Fibroblast of skin of left biceps (primary cell): ENCODE data around the gene PLCH1.
A peak's percentile ranks its signal among the peaks of the same experiment; 100 is the strongest.
"Not testable (repeated sequence)": the region's sequence is repeated elsewhere in the genome, so short reads cannot be mapped to it uniquely, and the experiment has no call there.

Experiments used
- DNase-seq, 2 experiments: peaks; one replicate each; pipeline ENCODE4 v3.0.0-alpha.2; 2013; ENCODE audit warnings: low read depth in 2 of 2

PLCH1 gene

GRCh38 chr3:155646128-155646527 is 98.7 kb downstream of the PLCH1 start:
- DNase-seq, result no peak

- no peak for DNase-seq
These were observed 101.2 kb downstream of the PLCH1 start for GRCh38 chr3:155643581-155644165.

GRCh38 chr3:155641956-155642355 is 102.9 kb downstream of the PLCH1 start:
- no peak for DNase-seq

- DNase-seq, result no peak
These were observed 104.8 kb downstream of the PLCH1 start for GRCh38 chr3:155640098-155640497.

- DNase-seq, result no peak
These were observed 105.3 kb downstream of the PLCH1 start for GRCh38 chr3:155639462-155640055.

GRCh38 chr3:155638461-155638860 is 106.4 kb downstream of the PLCH1 start:
- not testable (repeated sequence) for DNase-seq

GRCh38 chr3:155637567-155637966 is 107.3 kb downstream of the PLCH1 start:
- no peak for DNase-seq

- DNase-seq, result no peak
These were observed 109.8 kb downstream of the PLCH1 start for GRCh38 chr3:155635056-155635455.

GRCh38 chr3:155634121-155634719 is 110.7 kb downstream of the PLCH1 start:
- DNase-seq, result no peak

- no peak for DNase-seq
These were observed 113.4 kb downstream of the PLCH1 start for GRCh38 chr3:155631323-155632019.

GRCh38 chr3:155629556-155629955 is 115.3 kb downstream of the PLCH1 start:
- no peak for DNase-seq

- DNase-seq, result peak; percentile 12 to 13
These were observed 115.8 kb downstream of the PLCH1 start for GRCh38 chr3:155629056-155629455.

- not testable (repeated sequence) for DNase-seq
These were observed 122.2 kb downstream of the PLCH1 start for GRCh38 chr3:155622647-155623046.

GRCh38 chr3:155620552-155620951 is 124.3 kb downstream of the PLCH1 start:
- DNase-seq, result not testable (repeated sequence)

GRCh38 chr3:155619118-155619915 is 125.6 kb downstream of the PLCH1 start:
- no peak for DNase-seq

- DNase-seq, result no peak
These were observed 126.3 kb downstream of the PLCH1 start for GRCh38 chr3:155618543-155618942.

- DNase-seq, result no peak
These were observed 127.4 kb downstream of the PLCH1 start for GRCh38 chr3:155617346-155617925.

GRCh38 chr3:155615141-155615540 is 129.7 kb downstream of the PLCH1 start:
- not testable (repeated sequence) for DNase-seq

- not testable (repeated sequence) for DNase-seq
These were observed 130.5 kb downstream of the PLCH1 start for GRCh38 chr3:155614410-155614809.

- no peak for DNase-seq
These were observed 133.4 kb downstream of the PLCH1 start for GRCh38 chr3:155611456-155611855.

- no peak for DNase-seq
These were observed 135.3 kb downstream of the PLCH1 start for GRCh38 chr3:155609586-155609985.
